ENCODE data around the gene GP5. TPM values are rescaled to one million over a fixed set of nuclear protein-coding genes. Genes with fewer than 3 reads are reported as not detected.
A peak's percentile ranks its signal among the peaks of the same experiment; 100 is the strongest.

Gene GP5
- total and polyA plus RNA-seq, 9 of the 15 experiments (the other 6 are each of a cell fraction or from before 2014, with no cell fraction given): 0.03 to 0.04 (median 0.04) TPM; not detected in 6

- TF ChIP-seq RBM22 (IDR thresholded peaks at IDR 0.05; ENCODE audit: low read depth, low read length, poor library complexity, severe bottlenecking): no peak
- TF ChIP-seq ZNF699 (CRISPR knock-in tag; IDR thresholded peaks at IDR 0.05; ENCODE audit: insufficient replicate concordance): no peak
- no peak for TF ChIP-seq ZNF282 (CRISPR knock-in tag; IDR thresholded peaks at IDR 0.05)
- no peak for TF ChIP-seq KDM4B (IDR thresholded peaks at IDR 0.05; ENCODE audit: borderline replicate concordance in 2 of 2, low read depth in 1 of 2)
- TF ChIP-seq SMARCA4 (IDR thresholded peaks at IDR 0.05): no peak
- TF ChIP-seq TSC22D4 (tag; IDR thresholded peaks at IDR 0.05): no peak
- TF ChIP-seq CEBPG (CRISPR knock-in tag; IDR thresholded peaks at IDR 0.05): no peak
- TF ChIP-seq CEBPG (tag; conservative IDR thresholded peaks at IDR 0.05 in 1 of 2, IDR thresholded peaks at IDR 0.05 in 1 of 2): 0 out of 4 replicates have a peak, but pooled peaks of 1 of the 2 experiments have one; percentile 42
- TF ChIP-seq, protein P1, sequence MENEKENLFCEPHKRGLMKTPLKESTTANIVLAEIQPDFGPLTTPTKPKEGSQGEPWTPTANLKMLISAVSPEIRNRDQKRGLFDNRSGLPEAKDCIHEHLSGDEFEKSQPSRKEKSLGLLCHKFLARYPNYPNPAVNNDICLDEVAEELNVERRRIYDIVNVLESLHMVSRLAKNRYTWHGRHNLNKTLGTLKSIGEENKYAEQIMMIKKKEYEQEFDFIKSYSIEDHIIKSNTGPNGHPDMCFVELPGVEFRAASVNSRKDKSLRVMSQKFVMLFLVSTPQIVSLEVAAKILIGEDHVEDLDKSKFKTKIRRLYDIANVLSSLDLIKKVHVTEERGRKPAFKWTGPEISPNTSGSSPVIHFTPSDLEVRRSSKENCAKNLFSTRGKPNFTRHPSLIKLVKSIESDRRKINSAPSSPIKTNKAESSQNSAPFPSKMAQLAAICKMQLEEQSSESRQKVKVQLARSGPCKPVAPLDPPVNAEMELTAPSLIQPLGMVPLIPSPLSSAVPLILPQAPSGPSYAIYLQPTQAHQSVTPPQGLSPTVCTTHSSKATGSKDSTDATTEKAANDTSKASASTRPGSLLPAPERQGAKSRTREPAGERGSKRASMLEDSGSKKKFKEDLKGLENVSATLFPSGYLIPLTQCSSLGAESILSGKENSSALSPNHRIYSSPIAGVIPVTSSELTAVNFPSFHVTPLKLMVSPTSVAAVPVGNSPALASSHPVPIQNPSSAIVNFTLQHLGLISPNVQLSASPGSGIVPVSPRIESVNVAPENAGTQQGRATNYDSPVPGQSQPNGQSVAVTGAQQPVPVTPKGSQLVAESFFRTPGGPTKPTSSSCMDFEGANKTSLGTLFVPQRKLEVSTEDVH (IDR thresholded peaks at IDR 0.05; ENCODE audit: low read depth, partially characterized antibody): no peak
- no peak for TF ChIP-seq FIP1L1 (IDR thresholded peaks at IDR 0.05; ENCODE audit: low read depth, low read length, poor library complexity, severe bottlenecking)
- TF ChIP-seq JUND (IDR thresholded peaks at IDR 0.05; ENCODE audit: borderline replicate concordance, low read depth, low read length): peak; percentile 52; the same call in 1 of the 2 replicates
- no peak for TF ChIP-seq JUND (tag; IDR thresholded peaks at IDR 0.05; ENCODE audit: borderline replicate concordance, low read depth, low read length)
- TF ChIP-seq ZBTB8A (IDR thresholded peaks at IDR 0.05; ENCODE audit: partially characterized antibody): no peak
- TF ChIP-seq SMAD3 (CRISPR knock-in tag; conservative IDR thresholded peaks at IDR 0.05): no peak
- TF ChIP-seq ZNF766 (CRISPR knock-in tag; conservative IDR thresholded peaks at IDR 0.05): no peak
- no peak for TF ChIP-seq SNAPC5 (CRISPR knock-in tag; IDR thresholded peaks at IDR 0.05)
- no peak for TF ChIP-seq NONO (IDR thresholded peaks at IDR 0.05; ENCODE audit: low read depth in 2 of 2, low read length in 1 of 2)
- no peak for TF ChIP-seq HDAC2 (IDR thresholded peaks at IDR 0.05)
- TF ChIP-seq SNRNP70 (optimal IDR thresholded peaks at IDR 0.05; ENCODE audit: low read depth, low read length): no peak
- TF ChIP-seq RBM17 (IDR thresholded peaks at IDR 0.05; ENCODE audit: borderline replicate concordance, low read depth, low read length): no peak
- no peak for TF ChIP-seq CHCHD3 (CRISPR knock-in tag; IDR thresholded peaks at IDR 0.05)
- TF ChIP-seq BHLHE40 (IDR thresholded peaks at IDR 0.05; ENCODE audit: low read length): peak; percentile 54; the same call in 1 of the 2 replicates
- no peak for TF ChIP-seq ZNF57 (CRISPR knock-in tag; IDR thresholded peaks at IDR 0.05)
- TF ChIP-seq U2AF2 (optimal IDR thresholded peaks at IDR 0.05; ENCODE audit: low read depth, low read length): no peak
- no peak for TF ChIP-seq ARHGAP35 (IDR thresholded peaks at IDR 0.05; ENCODE audit: partially characterized antibody)
These were observed 8.4 kb upstream of the GP5 start (continued) for GRCh38 chr3:194407423-194407822.

Measured in K562 (cell line).